K562 (cell line): Measurements from ENCODE around the gene HMGB1. TPM values are rescaled to one million over a fixed set of nuclear protein-coding genes. Genes with fewer than 3 reads are reported as not detected.
A peak's percentile ranks its signal among the peaks of the same experiment; 100 is the strongest.

Experiments
- ATAC-seq: fragments of 200-7000 bp; cut with Tn5 transposase; 3 replicates; pipeline ENCODE4 v1.9.1; 2020; ENCODE audit warnings: moderate library complexity
- BruUV-seq: library from RNA; stranded (reverse); fragments of 400-500 nt; replicated peaks from 2 replicates; lab custom pipeline; 2021; lab: Mats Ljungman, UMichigan
- CTCF ChIA-PET: fragments of 300-600 bp; formaldehyde crosslinking; extraction: SDS; loops from one replicate; lab custom pipeline; 2021; ENCODE audit warnings: low intra/inter-chr PET ratio; lab: Yijun Ruan, JAX
- POLR2A ChIA-PET: fragments of 300-600, 350-650 bp; sonication (Branson Sonifier 250); formaldehyde crosslinking; extraction: SDS; loops from one replicate; lab custom pipeline; 2021; ENCODE audit warnings: antibody characterized with exemption, inconsistent platforms; lab: Yijun Ruan, JAX
- DNase-seq, 4 experiments: peaks; one replicate each; pipeline versions ENCODE4 v3.0.0 to v3.0.0-alpha.2; 2011 to 2018; ENCODE audit warnings: low spot score in 3 of 4, mixed read lengths in 3 of 4; ENCODE audit errors: extremely low read depth in 1 of 4
- FAIRE-seq: peaks from 2 replicates; lab custom pipeline; 2011; peaks lifted over from hg19 to GRCh38; lab: Jason Lieb, UNC
- H2AFZ ChIP-seq: 2 replicates; pipeline ENCODE4 v1.6.0; 2011; ENCODE audit warnings: low read depth, low read length, control low read depth, inconsistent platforms
- H3K27ac ChIP-seq: fragments of 200-600 bp; 3 replicates; pipeline ENCODE4 v1.8.0; 2011; ENCODE audit warnings: low read depth, mild to moderate bottlenecking, control low read depth, inconsistent platforms, low read length, moderate library complexity, mixed read lengths; ENCODE audit errors: extremely low read depth
- H3K27me3 ChIP-seq, 2 experiments: fragments of 300-600 bp in 1 of 2; 2 replicates in 1 of 2; 3 replicates in 1 of 2; pipeline versions ENCODE4 v1.6.0 to v1.8.0; 2011; ENCODE audit warnings: inconsistent platforms in 2 of 2, low read length in 2 of 2, mild to moderate bottlenecking in 1 of 2, mixed read lengths in 1 of 2, moderate library complexity in 1 of 2; ENCODE audit not compliant: control insufficient read depth in 2 of 2, insufficient read depth in 2 of 2
- H3K36me3 ChIP-seq: fragments of 300-600 bp; 3 replicates; pipeline ENCODE4 v1.8.0; 2011; ENCODE audit warnings: mild to moderate bottlenecking, low read length, inconsistent platforms; ENCODE audit not compliant: control insufficient read depth, insufficient read depth
- H3K4me1 ChIP-seq, 2 experiments: fragments of 200-600 bp in 1 of 2; replicated peaks in 1 of 2; 2 replicates in 1 of 2; 3 replicates in 1 of 2; pipeline versions ENCODE4 v1.5.1 to v1.8.0; 2011; ENCODE audit warnings: inconsistent platforms in 2 of 2, low read length in 2 of 2, mild to moderate bottlenecking in 1 of 2, mixed read lengths in 1 of 2, moderate library complexity in 1 of 2; ENCODE audit not compliant: control insufficient read depth in 2 of 2, insufficient read depth in 2 of 2
- H3K4me2 ChIP-seq: 2 replicates; pipeline ENCODE4 v1.6.1; 2011; ENCODE audit warnings: low read length, control low read depth, inconsistent platforms, mixed read lengths; ENCODE audit not compliant: insufficient read depth
- H3K4me3 ChIP-seq: fragments of 200-600 bp; sonication (generic), shearing (Covaris generic); 2 replicates; pipeline ENCODE4 v1.5.1; 2016; ENCODE audit warnings: control low read depth, inconsistent platforms
- H3K79me2 ChIP-seq: fragments of 200-600 bp; 3 replicates; pipeline ENCODE4 v1.8.0; 2011; ENCODE audit warnings: low read length, inconsistent platforms; ENCODE audit not compliant: control insufficient read depth, insufficient read depth
- H3K9ac ChIP-seq, 2 experiments: 2 replicates each; pipeline versions ENCODE4 v1.6.0 to v1.6.1; 2011; ENCODE audit warnings: low read depth in 2 of 2, low read length in 2 of 2, control low read depth in 1 of 2, inconsistent platforms in 1 of 2, mild to moderate bottlenecking in 1 of 2, mixed read lengths in 1 of 2; ENCODE audit not compliant: insufficient read depth in 1 of 2
- H3K9me1 ChIP-seq: one replicate; pipeline ENCODE4 v1.6.0; 2011; ENCODE audit warnings: inconsistent platforms, mild to moderate bottlenecking, low read length, moderate library complexity; ENCODE audit not compliant: control insufficient read depth, insufficient read depth
- H3K9me3 ChIP-seq: replicated peaks from 2 replicates; pipeline ENCODE4 v1.5.1; 2011; ENCODE audit warnings: low read depth, low read length, inconsistent platforms; ENCODE audit not compliant: control insufficient read depth, insufficient read depth
- H4K20me1 ChIP-seq: replicated peaks from 2 replicates; pipeline ENCODE4 v1.6.1; 2011; ENCODE audit warnings: low read length, inconsistent platforms, mixed read lengths; ENCODE audit not compliant: control insufficient read depth, insufficient read depth
- E2F5 ChIP-seq: sonication (generic); formaldehyde crosslinking; IDR thresholded peaks from 2 replicates; pipeline ENCODE4 v1.8.0; 2022; ENCODE audit warnings: mild to moderate bottlenecking, missing genetic modification reagents
- FOSL1 ChIP-seq: fragments of 200-800 bp; sonication (Bioruptor generic); conservative IDR thresholded peaks from 2 replicates; pipeline ENCODE4 v1.6.1; 2016; ENCODE audit warnings: missing genetic modification characterization, missing compliant biosample characterization
- GATA2 ChIP-seq: sonication (generic); formaldehyde crosslinking; IDR thresholded peaks from 2 replicates; pipeline ENCODE4 v1.4.0; 2020; ENCODE audit warnings: mild to moderate bottlenecking, missing genetic modification reagents
- MYBL2 ChIP-seq, 2 experiments: fragments of 450-650 bp in 1 of 2; sonication (generic) in 1 of 2; formaldehyde crosslinking in 1 of 2; IDR thresholded peaks; 2 replicates each; pipeline versions ENCODE4 v1.6.1 to v1.8.1; 2017 to 2022; ENCODE audit warnings: borderline replicate concordance in 1 of 2, inconsistent platforms in 1 of 2, low read depth in 1 of 2, mild to moderate bottlenecking in 1 of 2, missing genetic modification reagents in 1 of 2, moderate library complexity in 1 of 2
- NBN ChIP-seq: fragments of 450-650 bp; IDR thresholded peaks from 2 replicates; pipeline ENCODE4 v1.6.1; 2016; ENCODE audit warnings: low read depth, mild to moderate bottlenecking
- NFIX ChIP-seq: fragments of 250-450 bp; sonication (Bioruptor Pico); IDR thresholded peaks from 2 replicates; pipeline ENCODE4 v1.4.0; 2020; ENCODE audit warnings: low read depth, mild to moderate bottlenecking, moderate library complexity
- PCBP1 ChIP-seq: fragments of 200-400 bp; formaldehyde crosslinking; IDR thresholded peaks from 2 replicates; pipeline ENCODE4 v1.6.1; 2018; ENCODE audit warnings: mild to moderate bottlenecking, low read depth, low read length; ENCODE audit not compliant: poor library complexity, severe bottlenecking
- PHF20 ChIP-seq: fragments of 450-650 bp; IDR thresholded peaks from 2 replicates; pipeline ENCODE4 v1.6.1; 2018; ENCODE audit not compliant: partially characterized antibody
- RAD21 ChIP-seq, 2 experiments: fragments of 250-450 bp in 1 of 2; fragments of 450-650 bp in 1 of 2; sonication (Bioruptor Pico) in 1 of 2; formaldehyde crosslinking in 1 of 2; IDR thresholded peaks in 1 of 2; conservative IDR thresholded peaks in 1 of 2; 2 replicates each; pipeline versions ENCODE4 v1.4.0 to v1.8.0; 2020 to 2022; ENCODE audit warnings: mild to moderate bottlenecking in 2 of 2, moderate library complexity in 1 of 2
- SAFB ChIP-seq: fragments of 200-400 bp; formaldehyde crosslinking; IDR thresholded peaks from 2 replicates; pipeline ENCODE4 v1.6.1; 2017; ENCODE audit warnings: low read depth, low read length, borderline replicate concordance
- TRIM28 ChIP-seq: fragments of 450-650 bp; IDR thresholded peaks from 2 replicates; pipeline ENCODE4 v1.6.1; 2017
- ZKSCAN1 ChIP-seq: fragments of 150-350 bp; IDR thresholded peaks from 2 replicates; pipeline ENCODE4 v1.6.1; 2016; ENCODE audit warnings: low read depth, low read length
- ZNF143 ChIP-seq: sonication (generic); formaldehyde crosslinking; IDR thresholded peaks from 2 replicates; pipeline ENCODE4 v1.9.0; 2022; ENCODE audit warnings: mild to moderate bottlenecking, missing genetic modification reagents
- ZNF507 ChIP-seq: conservative IDR thresholded peaks from 2 replicates; pipeline ENCODE4 v1.6.1; 2017; ENCODE audit warnings: missing genetic modification characterization, missing compliant biosample characterization
- WGBS: fragments of 100-300 bp; shearing (Covaris generic); methylation state at CpG from one replicate; pipeline ENCODE4 v1.1.6; 2016; ENCODE audit warnings: low coverage, mixed read lengths; ENCODE audit not compliant: insufficient coverage; ENCODE audit errors: missing lambda C conversion rate; 5-methylcytosine and 5-hydroxymethylcytosine counted together
- in situ Hi-C: fragments of 300-500 bp; cut with MboI; formaldehyde crosslinking; loops from 4 replicates; pipeline ENCODE4 v1.15.0; 2018; ENCODE audit warnings: inconsistent platforms, mixed read lengths
- intact Hi-C: fragments of 100-400 bp; cut with micrococcal nuclease; formaldehyde crosslinking; loops from 2 replicates; pipeline ENCODE4 v1.14.2; 2022
- polyA plus RNA-seq, 8 experiments: library from polyadenylated mRNA; depleted of rRNA in 4 of 8; stranded (reverse) in 5 of 8; unstranded in 3 of 8; fragments of >200 nt; fragmentation: Nextera tagmentation in 2 of 8; fragmentation: Illumina TruSeq in 1 of 8; extraction: Ambion mirVana in 2 of 8; extraction: Trizol in 1 of 8; gene quantifications; 2 replicates each; pipeline versions ENCODE4 v1.2.1 to v1.2.3, GENCODE V29; 2011 to 2014; ENCODE audit warnings: inconsistent platforms in 1 of 8, missing spikeins in 1 of 8
- total RNA-seq, 7 experiments: library from RNA; depleted of rRNA in 6 of 7; stranded (reverse); fragments of >200 nt in 6 of 7; fragmentation: Illumina TruSeq in 2 of 7; extraction: Trizol in 2 of 7; gene quantifications; 2 replicates each; pipeline versions ENCODE4 v1.2.1 to v1.2.3, GENCODE V29; 2011 to 2021; ENCODE audit warnings: low replicate concordance in 1 of 7

HMGB1 gene
- total and polyA plus RNA-seq, 9 of the 15 experiments (the other 6 are each of a cell fraction or from before 2014, with no cell fraction given) = 442 to 1,896 (median 933) TPM

DNA sequence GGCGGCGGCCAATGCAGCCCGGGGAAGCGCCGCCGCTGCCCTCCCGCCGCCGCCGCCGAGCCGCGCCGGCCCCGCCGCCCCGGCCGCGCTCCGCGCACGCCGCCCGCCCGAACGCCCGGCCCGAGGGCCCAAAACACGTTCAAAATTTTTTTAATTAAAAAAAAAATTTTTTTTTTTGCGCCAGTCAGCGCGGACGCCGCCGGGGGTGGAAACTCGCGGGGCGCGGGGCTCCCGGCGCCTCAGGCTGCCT, 468 bp downstream of the HMGB1 start:
- DNase-seq (peak in 1 of 4 experiments; percentile 60), FAIRE-seq (no peak), ATAC-seq (no peak)
- Histone ChIP-seq H3K27ac (peak overlapping the region; percentile 90), H3K9me1 (no peaks in the 10 kb centered on the region), H3K36me3 (peaks cover 28% of the 10 kb centered on the region), H3K4me2 (peak overlapping the region; percentile 64; the same call in 1 of the 2 replicates), H3K79me2 (peaks cover 44% of the 10 kb centered on the region), H3K4me3 (peak overlapping the region; percentile 85), H4K20me1 (peaks cover 3% of the 10 kb centered on the region; the same call in 1 of the 2 replicates), H3K9me3 (no peaks in the 10 kb centered on the region), H2AFZ (no peak overlapping the region), H3K4me1 (peaks cover 0 to 11% of the 10 kb centered on the region in 2 experiments; a peak in 3 of 5 replicates), H3K27me3 (no peaks in the 10 kb centered on the region), H3K9ac (peak overlapping the region; percentile 87 to 95)
- TF ChIP-seq SAFB (no peak), ZNF507 (tag) (no peak), FOSL1 (tag) (no peak), ZNF143 (no peak), NFIX (CRISPR knock-in tag) (no peak), NBN (no peak), RAD21 (CRISPR knock-in tag; conservative IDR thresholded peaks at IDR 0.05 in 1 of 2, IDR thresholded peaks at IDR 0.05 in 1 of 2) (no peak), TRIM28 (no peak), ZKSCAN1 (no peak), GATA2 (CRISPR knock-in tag) (no peak), MYBL2 (IDR thresholded peaks at IDR 0.05; ENCODE audit: low read depth) (no peak), MYBL2 (CRISPR knock-in tag; IDR thresholded peaks at IDR 0.05; ENCODE audit: borderline replicate concordance) (no peak), E2F5 (CRISPR knock-in tag) (no peak), PCBP1 (no peak), PHF20 (no peak)
- ChIA-PET CTCF (no interaction called here), POLR2A (interaction anchor here (1.0 to 2.1 kb wide), 5 partner anchors 12 to 152 kb away, joined by 3 to 13 read pairs (median 5); partner anchors contain the start of gene USPL1)
- WGBS = no CpG with 5 or more reads among the region's 41 CpGs
- no TSS peak for BruUV-seq
- intact Hi-C loops (loop anchor here (1.0 to 10.0 kb wide), 4 partner anchors 90 to 210 kb away; partner anchors contain the start of genes KATNAL1 and USPL1), in situ Hi-C loops (no loop called here)
